GM12892 (cell line): ENCODE measurements around the gene KCNIP2.

Experiments
- POLR2A ChIP-seq: IDR thresholded peaks from 2 replicates; pipeline ENCODE4 v1.6.1; 2011; ENCODE audit warnings: low read depth, low read length, control low read depth
- POLR2AphosphoS5 ChIP-seq: IDR thresholded peaks from 2 replicates; pipeline ENCODE4 v1.6.1; 2011; ENCODE audit warnings: low read depth, low read length, control low read depth

DNA sequence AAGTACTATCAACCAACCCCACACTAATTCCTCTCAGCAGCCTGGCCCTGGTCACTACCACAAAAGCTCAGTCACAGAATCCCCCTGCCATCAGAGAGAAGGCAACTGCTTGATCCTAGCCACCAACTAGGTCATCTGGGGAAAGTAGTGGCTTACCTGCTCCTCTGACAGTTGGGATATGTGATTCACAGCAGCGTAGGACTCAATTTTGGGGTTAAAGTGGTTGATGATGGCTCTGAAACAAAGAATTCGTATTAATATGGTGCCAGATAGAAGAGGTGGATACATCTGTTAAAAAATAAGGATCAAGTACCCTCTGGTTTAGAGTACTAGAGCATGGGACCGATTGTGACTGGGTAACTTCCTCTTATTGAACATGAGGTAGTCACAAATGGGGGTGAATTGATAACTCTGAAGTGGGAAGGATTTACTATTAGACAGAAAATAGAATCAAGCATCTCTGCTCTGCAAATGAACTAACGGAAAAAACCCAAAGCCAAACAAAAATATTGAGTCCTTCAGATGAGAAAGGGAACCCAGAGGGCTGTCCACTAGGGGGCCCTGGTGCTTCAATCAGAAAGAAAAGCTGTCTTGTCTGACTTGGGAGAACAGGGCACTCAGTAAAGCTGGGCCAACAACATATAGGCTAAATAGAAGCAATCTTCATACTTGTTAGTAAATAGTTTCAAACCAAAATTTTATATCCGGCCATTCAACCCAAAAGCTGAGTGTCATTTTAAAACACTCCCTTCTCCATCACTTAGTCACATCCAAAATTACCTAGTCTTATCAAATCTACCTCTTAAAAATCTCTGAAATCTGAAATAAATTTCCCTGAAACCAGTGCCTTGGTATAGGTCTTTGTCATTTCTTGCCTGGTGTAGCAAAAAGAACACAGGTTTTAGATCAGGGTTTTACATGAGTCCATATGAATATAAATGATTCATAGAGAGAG lies 45.9 kb upstream of the KCNIP2 start:
- TF ChIP-seq POLR2AphosphoS5, result no peak
- no peak for TF ChIP-seq POLR2A
